Keratinocyte (primary cell): Measurements from ENCODE around the gene ZNF564. TPM values are rescaled to one million over a fixed set of nuclear protein-coding genes. Genes with fewer than 3 reads are reported as not detected.
"Not testable (repeated sequence)": the region's sequence is repeated elsewhere in the genome, so short reads cannot be mapped to it uniquely, and the experiment has no call there.

Source experiments
- DNase-seq: peaks from one replicate; pipeline ENCODE4 v3.0.0-alpha.2; 2011; ENCODE audit warnings: low read depth, missing footprints, low spot score
- FAIRE-seq: peaks from 2 replicates; lab custom pipeline; 2011; peaks lifted over from hg19 to GRCh38; lab: Jason Lieb, UNC
- H2AFZ ChIP-seq: 2 replicates; pipeline ENCODE4 v1.6.0; 2012; ENCODE audit warnings: low read length, control low read depth, inconsistent platforms; ENCODE audit not compliant: control insufficient read depth
- H3K27ac ChIP-seq: 2 replicates; pipeline ENCODE4 v1.5.1; 2011; ENCODE audit warnings: low read length; ENCODE audit not compliant: control insufficient read depth, insufficient read depth
- H3K27me3 ChIP-seq: 3 replicates; pipeline ENCODE4 v1.6.0; 2011; ENCODE audit warnings: low read length; ENCODE audit not compliant: control insufficient read depth, insufficient read depth; ENCODE audit errors: extremely low read depth
- H3K36me3 ChIP-seq, 2 experiments: 2 replicates in 1 of 2; 3 replicates in 1 of 2; pipeline ENCODE4 v1.5.1; 2011; ENCODE audit warnings: low read length in 2 of 2, mild to moderate bottlenecking in 1 of 2; ENCODE audit not compliant: control insufficient read depth in 2 of 2, insufficient read depth in 2 of 2; ENCODE audit errors: extremely low read depth in 1 of 2
- H3K4me1 ChIP-seq: 3 replicates; pipeline ENCODE4 v1.5.1; 2011; ENCODE audit warnings: low read length; ENCODE audit not compliant: control insufficient read depth, insufficient read depth; ENCODE audit errors: extremely low read depth
- H3K4me2 ChIP-seq: 3 replicates; pipeline ENCODE4 v1.6.0; 2011; ENCODE audit warnings: low read depth, low read length; ENCODE audit not compliant: control insufficient read depth, insufficient read depth; ENCODE audit errors: extremely low read depth
- H3K4me3 ChIP-seq, 3 experiments: fragments of 200-600 bp in 1 of 3; sonication (generic) in 1 of 3; 2 replicates in 2 of 3; 3 replicates in 1 of 3; pipeline ENCODE4 v1.5.1; 2011 to 2016; ENCODE audit warnings: low read length in 3 of 3, mild to moderate bottlenecking in 3 of 3, control low read depth in 2 of 3, inconsistent platforms in 1 of 3, low read depth in 1 of 3, mixed read lengths in 1 of 3, mixed run types in 1 of 3, moderate library complexity in 1 of 3; ENCODE audit not compliant: control insufficient read depth in 2 of 3, insufficient read depth in 2 of 3; ENCODE audit errors: extremely low read depth in 1 of 3
- H3K79me2 ChIP-seq: 2 replicates; pipeline ENCODE4 v1.6.0; 2012; ENCODE audit warnings: low read length; ENCODE audit not compliant: control insufficient read depth, insufficient read depth
- H3K9ac ChIP-seq: 3 replicates; pipeline ENCODE4 v1.6.0; 2011; ENCODE audit warnings: low read length; ENCODE audit not compliant: control insufficient read depth, insufficient read depth; ENCODE audit errors: extremely low read depth
- H3K9me1 ChIP-seq: 3 replicates; pipeline ENCODE4 v1.6.0; 2011; ENCODE audit warnings: low read length; ENCODE audit not compliant: control insufficient read depth, insufficient read depth; ENCODE audit errors: extremely low read depth
- H3K9me3 ChIP-seq: 2 replicates; pipeline ENCODE4 v1.5.1; 2012; ENCODE audit warnings: low read depth, low read length; ENCODE audit not compliant: control insufficient read depth
- H4K20me1 ChIP-seq: 3 replicates; pipeline ENCODE4 v1.6.0; 2011; ENCODE audit warnings: low read length; ENCODE audit not compliant: control insufficient read depth, insufficient read depth; ENCODE audit errors: extremely low read depth
- EZH2 ChIP-seq: IDR thresholded peaks from one replicate; pipeline ENCODE4 v1.6.1; 2012; ENCODE audit warnings: inconsistent platforms, mild to moderate bottlenecking, low read length, moderate library complexity
- dilution Hi-C: fragments of 300-500 bp; cut with MboI; formaldehyde crosslinking; loops from one replicate; pipeline ENCODE4 v1.7.0; 2020; ENCODE audit warnings: low sequenced_read_pairs; ENCODE audit not compliant: extremely low pct_ligation_motif_present
- polyA plus RNA-seq, 5 experiments: library from polyadenylated mRNA; depleted of rRNA in 3 of 5; stranded (reverse) in 3 of 5; stranded (forward) in 1 of 5; unstranded in 1 of 5; fragments of >200 nt; gene quantifications; 1 replicate in 1 of 5; 2 replicates in 3 of 5; 3 replicates in 1 of 5; pipeline versions ENCODE4 v1.2.1 to v1.2.3, GENCODE V29; 2011 to 2012; ENCODE audit warnings: missing spikeins in 2 of 5, low read depth in 1 of 5, low replicate concordance in 1 of 5
- TF ChIP-seq, protein P1 (sequence below), 3 experiments: IDR thresholded peaks in 1 of 3; conservative IDR thresholded peaks in 1 of 3; optimal IDR thresholded peaks in 1 of 3; 2 replicates in 2 of 3; 3 replicates in 1 of 3; pipeline versions ENCODE3 to v1.5.1; 2011; ENCODE audit warnings: low read length in 3 of 3, mild to moderate bottlenecking in 3 of 3, moderate library complexity in 2 of 3, control low read depth in 1 of 3, inconsistent platforms in 1 of 3; ENCODE audit not compliant: insufficient read depth in 2 of 3; ENCODE audit errors: extremely low read depth in 1 of 3

ZNF564 gene
- polyA plus RNA-seq, 1 donor (not counting 4 experiments of a cell fraction or from before 2014, with no cell fraction given) = 3.5 TPM

DNA sequence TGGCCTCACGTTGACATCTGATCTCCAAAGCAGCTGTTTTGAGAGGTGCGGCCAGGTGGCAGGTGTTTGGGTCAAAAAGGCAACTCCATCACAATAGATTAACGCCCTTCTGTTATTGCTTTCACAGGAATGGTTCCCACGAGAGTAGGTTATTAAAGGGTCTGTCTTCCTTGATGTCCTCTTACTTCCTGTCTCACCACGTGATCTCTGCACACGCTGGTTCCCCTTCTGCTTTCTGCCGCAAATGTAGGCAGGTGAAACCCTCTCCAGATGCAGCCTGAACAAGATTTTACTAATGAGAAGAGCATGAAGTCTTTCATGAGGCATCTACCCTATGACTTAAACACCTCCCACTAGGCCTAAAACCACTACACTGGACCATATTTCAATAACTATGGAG is 22.8 kb upstream of the ZNF564 start:
- Histone ChIP-seq H3K4me3 (no peak overlapping the region), H3K79me2 (no peaks in the 10 kb centered on the region), H3K27ac (no peak overlapping the region), H4K20me1 (no peaks in the 10 kb centered on the region), H3K9ac (no peak overlapping the region), H3K9me1 (no peaks in the 10 kb centered on the region), H3K4me2 (no peak overlapping the region), H3K27me3 (no peaks in the 10 kb centered on the region), H2AFZ (no peak overlapping the region), H3K9me3 (peaks cover 2% of the 10 kb centered on the region), H3K36me3 (no peaks in the 10 kb centered on the region), H3K4me1 (no peaks in the 10 kb centered on the region)
- dilution Hi-C loops = no loop called here
- TF ChIP-seq, protein P1, sequence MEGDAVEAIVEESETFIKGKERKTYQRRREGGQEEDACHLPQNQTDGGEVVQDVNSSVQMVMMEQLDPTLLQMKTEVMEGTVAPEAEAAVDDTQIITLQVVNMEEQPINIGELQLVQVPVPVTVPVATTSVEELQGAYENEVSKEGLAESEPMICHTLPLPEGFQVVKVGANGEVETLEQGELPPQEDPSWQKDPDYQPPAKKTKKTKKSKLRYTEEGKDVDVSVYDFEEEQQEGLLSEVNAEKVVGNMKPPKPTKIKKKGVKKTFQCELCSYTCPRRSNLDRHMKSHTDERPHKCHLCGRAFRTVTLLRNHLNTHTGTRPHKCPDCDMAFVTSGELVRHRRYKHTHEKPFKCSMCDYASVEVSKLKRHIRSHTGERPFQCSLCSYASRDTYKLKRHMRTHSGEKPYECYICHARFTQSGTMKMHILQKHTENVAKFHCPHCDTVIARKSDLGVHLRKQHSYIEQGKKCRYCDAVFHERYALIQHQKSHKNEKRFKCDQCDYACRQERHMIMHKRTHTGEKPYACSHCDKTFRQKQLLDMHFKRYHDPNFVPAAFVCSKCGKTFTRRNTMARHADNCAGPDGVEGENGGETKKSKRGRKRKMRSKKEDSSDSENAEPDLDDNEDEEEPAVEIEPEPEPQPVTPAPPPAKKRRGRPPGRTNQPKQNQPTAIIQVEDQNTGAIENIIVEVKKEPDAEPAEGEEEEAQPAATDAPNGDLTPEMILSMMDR (optimal IDR thresholded peaks at IDR 0.05 in 1 of 3, IDR thresholded peaks at IDR 0.05 in 1 of 3, conservative IDR thresholded peaks at IDR 0.05 in 1 of 3; ENCODE audit: extremely low read depth in 1 of 3, insufficient read depth in 2 of 3, low read length in 3 of 3) = no peak
- TF ChIP-seq EZH2 = no peak
- FAIRE-seq = no peak
- DNase-seq = no peak

DNA sequence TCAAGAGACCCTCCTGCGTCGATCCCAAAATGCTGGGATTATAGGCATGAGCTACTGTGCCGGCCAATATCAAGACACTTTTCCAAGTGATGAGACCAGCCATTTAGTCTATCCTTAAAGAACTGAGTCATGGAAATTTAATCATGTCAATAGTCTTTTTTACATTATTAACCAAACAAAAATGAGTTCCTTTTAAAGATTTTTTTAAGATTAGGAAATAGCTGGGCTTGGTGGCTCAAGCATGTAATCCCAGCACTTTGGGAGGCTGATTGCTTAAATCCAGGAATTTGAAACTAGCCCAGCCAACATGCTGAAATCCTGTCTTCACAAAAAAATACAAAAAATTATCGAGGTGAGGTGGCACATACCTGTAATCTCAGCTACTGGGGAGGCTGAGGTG is 16.7 kb upstream of the ZNF564 start:
- dilution Hi-C loops = no loop called here
- Histone ChIP-seq H3K9me3 (no peaks in the 10 kb centered on the region), H3K4me2 (no peak overlapping the region), H2AFZ (no peak overlapping the region), H4K20me1 (no peaks in the 10 kb centered on the region), H3K4me1 (no peaks in the 10 kb centered on the region), H3K27me3 (no peaks in the 10 kb centered on the region), H3K27ac (no peak overlapping the region), H3K4me3 (no peak overlapping the region), H3K9me1 (no peaks in the 10 kb centered on the region), H3K9ac (no peak overlapping the region), H3K36me3 (no peaks in the 10 kb centered on the region), H3K79me2 (no peaks in the 10 kb centered on the region)
- DNase-seq (no peak), FAIRE-seq (no peak)
- TF ChIP-seq, protein P1 (optimal IDR thresholded peaks at IDR 0.05 in 1 of 3, IDR thresholded peaks at IDR 0.05 in 1 of 3, conservative IDR thresholded peaks at IDR 0.05 in 1 of 3; ENCODE audit: extremely low read depth in 1 of 3, insufficient read depth in 2 of 3, low read length in 3 of 3) = no peak
- no peak for TF ChIP-seq EZH2

GRCh38 chr19:12566380-12566779 is 15.1 kb upstream of the ZNF564 start:
- FAIRE-seq = not testable (repeated sequence)

More at GRCh38 chr19:12566380-12566779, 15.1 kb upstream of the ZNF564 start:
- H3K4me1 ChIP-seq, H4K20me1 ChIP-seq, DNase-seq, H3K27me3 ChIP-seq, H3K9me1 ChIP-seq, H3K27ac ChIP-seq, H3K4me2 ChIP-seq, H2AFZ ChIP-seq, H3K79me2 ChIP-seq, dilution Hi-C loops, H3K4me3 ChIP-seq, H3K9ac ChIP-seq, H3K36me3 ChIP-seq, H3K9me3 ChIP-seq: not testable (repeated sequence)
